NCI-H2227 (cell line): ENCODE data around the gene ZACN.

Experiments used
- DNase-seq: peaks from one replicate; lab custom pipeline; 2025; ENCODE audit not compliant: unreplicated experiment; lab: John Stamatoyannopoulos, UW

The ZACN gene

GRCh38 chr17:76130473-76130872, 51.5 kb downstream of the ZACN start:
- no peak for DNase-seq

GRCh38 chr17:76131051-76131691, 52.2 kb downstream of the ZACN start:
- DNase-seq = no peak

DNA sequence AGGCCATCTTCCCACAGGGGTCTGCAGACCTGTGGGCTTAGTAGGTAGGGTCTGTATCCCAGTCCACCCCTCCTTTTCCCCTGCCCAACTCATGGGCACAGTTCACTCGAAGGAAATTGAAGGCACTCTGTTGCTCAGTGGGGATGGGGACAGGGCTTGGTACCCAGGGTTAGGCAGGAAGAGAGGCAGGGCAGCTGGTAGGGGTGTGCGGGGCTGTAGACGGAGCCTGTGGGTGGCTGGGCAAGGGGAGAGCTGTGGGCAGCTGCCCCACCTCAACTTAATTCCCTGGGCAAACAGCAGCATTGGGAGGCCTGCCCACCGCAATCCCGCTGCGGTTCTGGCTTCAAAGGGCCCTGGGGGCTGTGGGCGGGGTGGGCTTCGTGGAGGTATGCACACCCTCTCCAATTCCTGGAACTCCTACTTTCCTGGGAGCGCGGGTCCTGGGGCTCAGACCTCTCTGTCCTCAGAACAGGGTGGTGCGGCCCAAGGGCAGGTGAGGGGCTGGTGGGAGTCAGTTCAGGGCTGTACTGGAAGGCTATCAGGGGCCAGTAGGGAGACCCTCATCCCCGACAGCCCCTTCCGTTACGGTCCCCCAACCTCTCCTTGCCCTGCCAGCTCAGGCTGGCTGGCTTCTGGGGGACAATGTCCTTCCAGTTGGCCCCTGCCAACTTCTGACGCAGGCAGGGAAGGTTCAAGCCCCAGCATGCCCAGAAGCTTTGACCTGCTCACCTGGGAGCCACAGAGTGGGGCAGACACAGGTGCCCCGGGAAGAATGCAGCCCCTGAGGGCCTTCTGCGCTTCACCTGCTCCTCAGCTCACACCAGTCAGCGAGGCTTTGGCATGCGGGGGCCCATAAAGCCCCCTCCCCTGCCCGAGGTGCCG, 53.0 kb downstream of the ZACN start:
- DNase-seq = no peak
